ENCODE results near the gene GSDMA.
"Not testable (repeated sequence)": the region's sequence is repeated elsewhere in the genome, so short reads cannot be mapped to it uniquely, and the experiment has no call there.

The GSDMA gene

GRCh38 chr17:39999067-39999466, 36.3 kb downstream of the GSDMA start:
- DNase-seq, result no peak

- no peak for DNase-seq
These were observed 37.4 kb downstream of the GSDMA start for GRCh38 chr17:40000161-40000560.

GRCh38 chr17:40001335-40001734, 38.5 kb downstream of the GSDMA start:
- DNase-seq, result not testable (repeated sequence)

- no peak for DNase-seq
These were observed 41.3 kb downstream of the GSDMA start for GRCh38 chr17:40004072-40004471.

- no peak for DNase-seq
These were observed 41.9 kb downstream of the GSDMA start for GRCh38 chr17:40004712-40005111.

- DNase-seq, result no peak
These were observed 42.7 kb downstream of the GSDMA start for GRCh38 chr17:40005520-40005919.

GRCh38 chr17:40010946-40011500, 48.2 kb downstream of the GSDMA start:
- not testable (repeated sequence) for DNase-seq

GRCh38 chr17:40012017-40012647, 49.3 kb downstream of the GSDMA start:
- DNase-seq, result not testable (repeated sequence)

- no peak for DNase-seq
These were observed 51.7 kb downstream of the GSDMA start for GRCh38 chr17:40014375-40014980.

- no peak for DNase-seq
These were observed 52.5 kb downstream of the GSDMA start, which contains the start of gene CSF3 for GRCh38 chr17:40015005-40015997. CSF3 (plus strand) TSS chr17:40015440; CDS start chr17:40015475, 35 bp downstream.

GRCh38 chr17:40015998-40016985, 53.5 kb downstream of the GSDMA start:
- DNase-seq, result no peak

- no peak for DNase-seq
These were observed 54.7 kb downstream of the GSDMA start for GRCh38 chr17:40017422-40018080.

- DNase-seq, result no peak
These were observed 55.7 kb downstream of the GSDMA start for GRCh38 chr17:40018211-40019121.

GRCh38 chr17:40019140-40019991, 56.6 kb downstream of the GSDMA start:
- no peak for DNase-seq

- DNase-seq, result no peak
These were observed 57.3 kb downstream of the GSDMA start for GRCh38 chr17:40020146-40020545.

- no peak for DNase-seq
These were observed 58.7 kb downstream of the GSDMA start for GRCh38 chr17:40021451-40021971.

- no peak for DNase-seq
These were observed 59.7 kb downstream of the GSDMA start for GRCh38 chr17:40022497-40022896.

GRCh38 chr17:40022961-40023541, 60.2 kb downstream of the GSDMA start:
- no peak for DNase-seq

All from stimulated activated CD4-positive, alpha-beta T cell treated with anti-CD3 and anti-CD28 coated beads, Interleukin-1b, Interleukin-23, amount 100 ng/mL, for 48 hours (primary cell).